Neuronal stem cell (in vitro differentiated cells): Measurements from ENCODE around the gene TAX1BP3. TPM values are rescaled to one million over a fixed set of nuclear protein-coding genes. Genes with fewer than 3 reads are reported as not detected.
A peak's percentile ranks its signal among the peaks of the same experiment; 100 is the strongest.

Experiments used
- DNase-seq: peaks from one replicate; pipeline ENCODE4 v3.0.0-alpha.2; 2013; ENCODE audit warnings: low spot score
- H2AFZ ChIP-seq: one replicate; pipeline ENCODE4 v1.6.1; 2013; ENCODE audit warnings: mild to moderate bottlenecking, low read length, inconsistent platforms
- H2AK5ac ChIP-seq: 2 replicates; pipeline ENCODE4 v1.6.1; 2013; ENCODE audit warnings: low read depth, mild to moderate bottlenecking, inconsistent platforms, low read length, moderate library complexity, mixed read lengths
- H2BK120ac ChIP-seq: 2 replicates; pipeline ENCODE4 v1.6.1; 2013; ENCODE audit warnings: low read depth, mild to moderate bottlenecking, inconsistent platforms, low read length, moderate library complexity, mixed read lengths
- H2BK12ac ChIP-seq: one replicate; pipeline ENCODE4 v1.6.1; 2013; ENCODE audit warnings: low read length, inconsistent platforms
- H2BK15ac ChIP-seq: 2 replicates; pipeline ENCODE4 v1.6.1; 2013; ENCODE audit warnings: mild to moderate bottlenecking, low read length, inconsistent platforms, mixed read lengths
- H2BK5ac ChIP-seq: one replicate; pipeline ENCODE4 v1.6.1; 2013; ENCODE audit warnings: inconsistent platforms, mild to moderate bottlenecking, low read length, moderate library complexity
- H3K14ac ChIP-seq: one replicate; pipeline ENCODE4 v1.6.1; 2013; ENCODE audit warnings: low read length, inconsistent platforms
- H3K18ac ChIP-seq: 2 replicates; pipeline ENCODE4 v1.6.1; 2013; ENCODE audit warnings: low read length, inconsistent platforms
- H3K23ac ChIP-seq: 2 replicates; pipeline ENCODE4 v1.6.1; 2013; ENCODE audit warnings: low read depth, mild to moderate bottlenecking, mixed read lengths, low read length, inconsistent platforms; ENCODE audit not compliant: poor library complexity
- H3K27ac ChIP-seq: replicated peaks from 3 replicates; pipeline ENCODE4 v1.5.1; 2013; ENCODE audit warnings: low read length, inconsistent platforms
- H3K27me3 ChIP-seq, 3 experiments: 2 replicates each; pipeline ENCODE4 v1.6.1; 2013; ENCODE audit warnings: low read length in 3 of 3, mild to moderate bottlenecking in 2 of 3, inconsistent platforms in 1 of 3, low read depth in 1 of 3, mixed read lengths in 1 of 3, moderate library complexity in 1 of 3; ENCODE audit not compliant: control insufficient read depth in 3 of 3, insufficient read depth in 3 of 3
- H3K36me3 ChIP-seq, 2 donors: replicated peaks in 1 of 2; 2 replicates each; pipeline ENCODE4 v1.6.1; 2013; ENCODE audit warnings: low read length in 2 of 2; ENCODE audit not compliant: control insufficient read depth in 2 of 2, insufficient read depth in 2 of 2
- H3K4ac ChIP-seq: 2 replicates; pipeline ENCODE4 v1.6.1; 2013; ENCODE audit warnings: inconsistent platforms, mild to moderate bottlenecking, low read length, moderate library complexity
- H3K4me1 ChIP-seq, 2 donors: 1 replicate in 1 of 2; 2 replicates in 1 of 2; pipeline ENCODE4 v1.6.1; 2013; ENCODE audit warnings: low read length in 2 of 2, low read depth in 1 of 2; ENCODE audit not compliant: control insufficient read depth in 2 of 2, insufficient read depth in 1 of 2
- H3K4me2 ChIP-seq: one replicate; pipeline ENCODE4 v1.6.1; 2013; ENCODE audit warnings: mild to moderate bottlenecking, low read length, inconsistent platforms; ENCODE audit not compliant: insufficient read depth, poor library complexity, severe bottlenecking
- H3K4me3 ChIP-seq, 2 donors: 2 replicates each; pipeline ENCODE4 v1.5.1; 2013; ENCODE audit warnings: low read length in 2 of 2, mild to moderate bottlenecking in 2 of 2, inconsistent platforms in 1 of 2, moderate library complexity in 1 of 2
- H3K79me1 ChIP-seq: one replicate; pipeline ENCODE4 v1.6.1; 2013; ENCODE audit warnings: low read depth, mild to moderate bottlenecking, inconsistent platforms, low read length, moderate library complexity
- H3K9ac ChIP-seq: one replicate; pipeline ENCODE4 v1.6.1; 2013; ENCODE audit warnings: mild to moderate bottlenecking, low read depth, low read length, inconsistent platforms; ENCODE audit not compliant: poor library complexity
- H3K9me3 ChIP-seq, 2 donors: replicated peaks in 1 of 2; 2 replicates each; pipeline versions ENCODE3 to v1.6.1; 2013; ENCODE audit warnings: low read length in 2 of 2, mild to moderate bottlenecking in 2 of 2, inconsistent platforms in 1 of 2, low read depth in 1 of 2, mixed read lengths in 1 of 2, moderate library complexity in 1 of 2; ENCODE audit not compliant: control insufficient read depth in 2 of 2, insufficient read depth in 1 of 2
- H4K8ac ChIP-seq: one replicate; pipeline ENCODE4 v1.6.1; 2013; ENCODE audit warnings: low read depth, mild to moderate bottlenecking, inconsistent platforms, low read length, moderate library complexity
- H4K91ac ChIP-seq: one replicate; pipeline ENCODE4 v1.6.1; 2013; ENCODE audit warnings: low read length, low read depth, mild to moderate bottlenecking, inconsistent platforms; ENCODE audit not compliant: poor library complexity
- WGBS, 2 donors: extraction: QIAGEN DNeasy Blood & Tissue Kit; methylation state at CpG; one replicate each; pipeline ENCODE4 v1.1.7; 2013; ENCODE audit warnings: missing lambda C conversion rate in 2 of 2, mixed read lengths in 1 of 2; ENCODE audit not compliant: insufficient read length in 2 of 2, insufficient replicate concordance in 1 of 2; ENCODE audit errors: extremely low coverage in 2 of 2; 5-methylcytosine and 5-hydroxymethylcytosine counted together
- polyA plus RNA-seq, 2 experiments: library from polyadenylated mRNA; stranded (reverse); fragments of 200-250 nt; gene quantifications; one replicate each; pipeline ENCODE4 v1.2.3, GENCODE V29; 2013

TAX1BP3 gene, protein sequence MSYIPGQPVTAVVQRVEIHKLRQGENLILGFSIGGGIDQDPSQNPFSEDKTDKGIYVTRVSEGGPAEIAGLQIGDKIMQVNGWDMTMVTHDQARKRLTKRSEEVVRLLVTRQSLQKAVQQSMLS
- 39.2 TPM for polyA plus RNA-seq (2013, experiment 1 of 2)
- 37.4 TPM for polyA plus RNA-seq (2013, experiment 2 of 2)

DNA sequence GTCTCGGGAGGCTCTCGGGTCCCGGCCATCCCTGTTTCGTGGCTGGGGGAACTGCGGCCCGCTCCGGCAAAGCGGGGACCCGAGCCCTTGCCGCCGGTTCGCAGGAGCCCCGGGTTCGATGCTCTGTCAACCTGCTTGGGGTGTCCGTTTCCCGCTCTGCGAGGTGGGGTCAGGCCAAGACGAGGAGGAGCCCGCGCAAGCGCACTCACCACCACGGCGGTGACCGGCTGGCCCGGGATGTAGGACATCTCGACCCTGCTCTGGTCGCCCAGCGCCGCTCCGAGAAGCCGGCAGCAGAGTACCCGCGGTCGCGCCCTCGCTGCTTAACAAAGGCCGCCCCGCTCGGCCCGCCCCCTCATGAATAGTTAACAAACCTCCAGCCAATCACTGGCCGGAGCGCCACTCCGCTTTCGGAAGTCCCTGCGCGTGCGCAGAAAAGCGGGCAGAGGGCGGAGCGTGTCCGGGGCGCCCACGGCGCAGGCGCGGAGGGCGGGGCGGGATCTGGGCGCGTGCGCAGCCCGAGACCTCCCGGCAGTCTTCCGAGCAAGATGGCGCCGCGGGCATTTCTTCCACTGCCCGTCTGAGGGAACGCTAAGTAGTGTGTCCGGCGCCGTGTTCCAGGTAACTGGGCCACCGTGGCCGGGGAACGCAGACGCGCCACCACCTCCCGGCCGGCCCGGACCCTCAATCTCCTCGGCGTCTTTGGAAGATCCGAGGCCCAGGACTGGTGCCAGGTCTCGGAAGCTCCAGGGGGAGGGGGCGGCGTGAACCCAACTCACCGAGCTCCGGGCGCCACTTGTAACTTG lies at the start of gene TAX1BP3, which contains the start of gene EMC6:
TSS of gene TAX1BP3 (minus strand) at position 300 of the 806 bp plus-strand sequence. CDS start at position 248, 52 bp downstream.
TSS of gene EMC6 (plus strand) at position 534 of the 806 bp plus-strand sequence. CDS start 335 bp downstream, outside the sequence.
- WGBS, 2 donors, result no CpG with 5 or more reads among the region's 89 CpGs
- peak within 1 kb of the TSS; percentile 98 for H3K23ac ChIP-seq
- H2AK5ac ChIP-seq, result peak within 1 kb of the TSS; percentile 95
- H2AFZ ChIP-seq, result peak within 1 kb of the TSS; percentile 100
- peak within 1 kb of the TSS; percentile 94 to 97 for H3K4me3 ChIP-seq
- H3K79me1 ChIP-seq, result peaks cover 13% of the 10 kb centered on the region
- H3K27ac ChIP-seq, result peak within 1 kb of the TSS; percentile 99
- DNase-seq, result peak; percentile 99
- no peaks in the 10 kb centered on the region for H3K27me3 ChIP-seq
- peak within 1 kb of the TSS; percentile 99 for H3K18ac ChIP-seq
- H3K14ac ChIP-seq, result peak within 1 kb of the TSS; percentile 94
- peak within 1 kb of the TSS; percentile 76 for H4K8ac ChIP-seq
- H2BK15ac ChIP-seq, result no peak within 1 kb of the TSS
- H3K4ac ChIP-seq, result peak within 1 kb of the TSS; percentile 96
- H3K9me3 ChIP-seq, result no peaks in the 10 kb centered on the region
- peaks cover 9 to 36% of the 10 kb centered on the region in 2 donors for H3K36me3 ChIP-seq
- peak within 1 kb of the TSS; percentile 97 for H3K4me2 ChIP-seq
- H4K91ac ChIP-seq, result no peak within 1 kb of the TSS
- peak within 1 kb of the TSS; percentile 98 for H3K9ac ChIP-seq
- H2BK5ac ChIP-seq, result peak within 1 kb of the TSS; percentile 99
- peaks cover 9% of the 10 kb centered on the region in 2 donors for H3K4me1 ChIP-seq
- H2BK120ac ChIP-seq, result no peak within 1 kb of the TSS
- peak within 1 kb of the TSS; percentile 64 for H2BK12ac ChIP-seq

DNA sequence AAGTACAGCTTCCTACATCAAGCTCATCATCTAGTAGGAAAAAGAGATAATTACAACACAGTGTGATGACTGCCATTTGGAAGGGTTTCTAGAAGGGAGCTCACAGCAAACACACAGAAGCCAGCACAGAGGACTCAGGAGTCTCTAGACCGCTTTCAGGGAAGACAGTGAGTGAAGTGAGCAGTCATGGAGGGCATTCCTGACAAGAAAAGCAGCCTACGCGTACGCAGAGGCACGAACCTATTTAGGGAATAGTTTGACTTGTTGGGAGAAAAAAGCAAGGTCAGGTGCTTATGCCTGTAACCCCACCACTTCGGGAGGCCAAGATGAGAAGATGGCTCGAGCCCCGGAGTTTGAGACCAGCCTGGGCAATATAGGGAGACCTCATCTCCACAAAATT lies 46.9 kb upstream of the TAX1BP3 start:
- no peak for DNase-seq
- no peak overlapping the region for H3K27ac ChIP-seq
- no peak overlapping the region for H2AK5ac ChIP-seq
- H3K4me3 ChIP-seq, result no peak overlapping the region
- no peak overlapping the region for H3K14ac ChIP-seq
- no peak overlapping the region for H4K91ac ChIP-seq
- H2BK5ac ChIP-seq, result no peak overlapping the region
- H3K23ac ChIP-seq, result no peak overlapping the region
- no peak overlapping the region for H3K9ac ChIP-seq
- no peak overlapping the region for H2BK120ac ChIP-seq
- no peak overlapping the region for H3K4ac ChIP-seq
- H3K27me3 ChIP-seq, result no peaks in the 10 kb centered on the region
- peaks cover 24 to 72% of the 10 kb centered on the region in 2 donors for H3K36me3 ChIP-seq
- H3K4me1 ChIP-seq, result no peaks in the 10 kb centered on the region
- H3K18ac ChIP-seq, result no peak overlapping the region
- H3K9me3 ChIP-seq, result no peaks in the 10 kb centered on the region
- H3K4me2 ChIP-seq, result no peak overlapping the region
- no peak overlapping the region for H2BK12ac ChIP-seq
- H2BK15ac ChIP-seq, result no peak overlapping the region
- no peaks in the 10 kb centered on the region for H3K79me1 ChIP-seq
- no peak overlapping the region for H2AFZ ChIP-seq
- WGBS, 2 donors, result no CpG with 5 or more reads among the region's 8 CpGs
- no peak overlapping the region for H4K8ac ChIP-seq

DNA sequence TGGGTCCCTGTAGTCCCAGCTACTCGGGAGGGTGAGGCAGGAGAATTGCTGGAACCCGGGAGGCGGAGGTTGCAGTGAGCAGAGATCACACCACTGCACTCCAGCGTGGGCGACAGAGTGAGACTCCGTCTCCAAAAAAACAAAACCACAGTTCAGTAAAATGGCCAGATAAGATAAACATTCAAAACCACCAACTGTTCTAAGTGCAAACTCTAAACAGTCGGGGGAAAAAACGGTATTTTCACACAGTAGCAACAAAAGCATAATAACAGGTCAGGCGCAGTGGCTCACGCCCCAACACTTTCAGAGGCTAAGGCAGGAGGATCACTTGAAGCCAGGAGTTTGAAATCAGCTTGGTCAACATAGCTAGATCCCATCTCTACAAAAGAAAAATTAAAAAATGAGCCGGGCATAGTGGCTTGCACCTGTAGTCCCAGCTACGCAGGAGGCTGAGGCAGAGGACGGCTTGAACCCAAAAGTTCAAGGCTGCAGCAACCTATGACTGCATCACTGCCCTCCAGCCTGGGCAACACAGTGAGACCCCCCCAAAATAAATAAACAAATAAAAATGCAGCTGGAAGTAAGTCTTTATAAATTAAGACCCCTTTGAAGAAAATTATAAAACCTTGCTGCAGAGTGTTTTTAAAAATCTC lies 44.6 kb upstream of the TAX1BP3 start:
- Histone ChIP-seq H2BK120ac (no peak overlapping the region), H3K4me2 (no peak overlapping the region), H3K18ac (no peak overlapping the region), H3K9ac (no peak overlapping the region), H3K36me3 (peaks cover 18 to 49% of the 10 kb centered on the region in 2 donors), H3K14ac (no peak overlapping the region), H3K9me3 (no peaks in the 10 kb centered on the region), H2BK5ac (no peak overlapping the region), H3K23ac (no peak overlapping the region), H3K4me3 (no peak overlapping the region), H3K27ac (no peak overlapping the region), H2AFZ (no peak overlapping the region), H4K91ac (no peak overlapping the region), H2BK15ac (no peak overlapping the region), H3K4ac (no peak overlapping the region), H2BK12ac (no peak overlapping the region), H4K8ac (no peak overlapping the region), H3K4me1 (no peaks in the 10 kb centered on the region), H2AK5ac (no peak overlapping the region), H3K27me3 (no peaks in the 10 kb centered on the region), H3K79me1 (no peaks in the 10 kb centered on the region)
- no CpG with 5 or more reads among the region's 13 CpGs for WGBS, 2 donors
- DNase-seq, result no peak

DNA sequence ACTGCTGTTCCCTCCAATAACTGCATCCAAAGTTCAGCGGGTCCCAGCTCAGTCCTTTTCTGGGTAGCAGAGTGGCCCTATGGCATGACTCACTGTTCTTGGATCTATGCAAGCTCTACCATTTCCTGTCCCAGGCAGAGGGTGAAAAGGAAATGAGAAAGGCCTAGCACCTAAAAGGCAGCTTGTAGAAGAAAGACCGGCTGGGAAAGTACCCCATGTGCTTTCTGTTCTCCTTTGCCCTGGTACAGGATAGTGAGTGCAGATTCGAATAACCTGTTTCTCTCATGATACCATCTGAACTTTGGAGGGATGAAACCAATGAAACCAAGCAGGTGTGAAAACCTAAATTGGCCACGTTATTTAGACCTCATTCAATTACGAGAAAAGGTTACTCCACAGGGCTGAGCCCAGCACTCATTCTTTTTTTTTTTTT lies 42.6 kb upstream of the TAX1BP3 start:
- Histone ChIP-seq H2BK15ac (no peak overlapping the region), H3K4me2 (no peak overlapping the region), H2BK5ac (no peak overlapping the region), H2BK120ac (no peak overlapping the region), H2BK12ac (no peak overlapping the region), H3K27ac (no peak overlapping the region), H2AK5ac (no peak overlapping the region), H3K4ac (no peak overlapping the region), H4K8ac (no peak overlapping the region), H3K23ac (no peak overlapping the region), H3K18ac (no peak overlapping the region), H3K14ac (no peak overlapping the region), H3K27me3 (no peaks in the 10 kb centered on the region), H2AFZ (no peak overlapping the region), H3K79me1 (no peaks in the 10 kb centered on the region), H3K36me3 (peaks cover 9 to 29% of the 10 kb centered on the region in 2 donors), H4K91ac (no peak overlapping the region), H3K9ac (no peak overlapping the region), H3K9me3 (no peaks in the 10 kb centered on the region), H3K4me3 (no peak overlapping the region), H3K4me1 (no peaks in the 10 kb centered on the region)
- DNase-seq, result no peak
- WGBS, 2 donors, result no CpG with 5 or more reads among the region's 5 CpGs
